ENCODE data around the gene PLXNA4. TPM values are rescaled to one million over a fixed set of nuclear protein-coding genes. Genes with fewer than 3 reads are reported as not detected.
A peak's percentile ranks its signal among the peaks of the same experiment; 100 is the strongest.

PLXNA4 gene
- polyA plus RNA-seq, 1 donor from 2014 or later: not detected

DNA sequence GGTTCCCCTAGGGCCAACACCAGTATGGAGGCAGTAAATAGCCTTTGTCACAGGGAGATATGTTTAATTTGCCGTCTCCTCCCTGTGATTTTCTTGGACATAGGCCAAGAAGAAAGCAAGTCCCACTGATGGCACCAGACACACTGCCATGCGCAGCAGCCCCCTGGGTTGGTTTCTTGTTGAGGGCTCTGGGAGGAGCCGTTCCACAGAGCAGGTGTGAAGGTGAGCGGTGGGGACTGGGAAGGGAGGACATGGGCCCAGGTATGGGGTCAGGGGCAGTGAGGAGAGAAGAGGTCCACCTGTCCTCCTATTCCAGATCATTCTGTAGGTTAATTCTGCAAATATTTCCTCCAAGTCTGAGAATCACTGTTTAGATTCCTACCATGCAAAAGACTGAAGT, 376.1 kb downstream of the PLXNA4 start:
- no peaks in the 10 kb centered on the region for H3K36me3 Mint-ChIP-seq
- no peak overlapping the region for H3K27ac Mint-ChIP-seq
- H3K9me3 Mint-ChIP-seq: peaks cover 0 to 2% (median 0%) of the 10 kb centered on the region in 3 donors
- H3K4me3 Mint-ChIP-seq: no peak overlapping the region
- H3K27me3 Mint-ChIP-seq: peaks cover 1% of the 10 kb centered on the region
- no peaks in the 10 kb centered on the region for H3K4me1 Mint-ChIP-seq

DNA sequence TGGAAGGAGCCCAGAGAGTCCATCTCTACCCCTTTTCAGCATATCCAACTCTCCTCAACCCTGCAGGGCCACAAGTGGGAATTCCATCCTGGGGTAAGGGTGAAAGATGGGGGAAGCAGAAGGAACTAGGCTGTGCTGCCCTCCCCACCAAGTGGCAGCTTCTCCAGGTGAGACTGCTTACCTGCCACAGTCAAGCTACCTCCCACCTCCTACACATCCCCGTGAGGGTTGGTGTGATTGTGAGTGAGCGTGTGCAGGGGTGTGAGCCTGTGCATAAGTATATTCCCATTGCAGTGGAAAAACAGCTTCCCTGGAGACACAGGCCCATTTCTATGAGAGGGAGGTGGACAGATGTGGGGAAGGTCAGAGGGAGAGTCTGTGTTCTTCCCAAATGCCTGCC, 376.6 kb downstream of the PLXNA4 start:
- H3K27ac Mint-ChIP-seq: no peak overlapping the region
- H3K4me1 Mint-ChIP-seq: no peaks in the 10 kb centered on the region
- H3K27me3 Mint-ChIP-seq: peaks cover 1% of the 10 kb centered on the region
- peaks cover 0 to 2% (median 0%) of the 10 kb centered on the region in 3 donors for H3K9me3 Mint-ChIP-seq
- H3K36me3 Mint-ChIP-seq: no peaks in the 10 kb centered on the region
- H3K4me3 Mint-ChIP-seq: no peak overlapping the region

DNA sequence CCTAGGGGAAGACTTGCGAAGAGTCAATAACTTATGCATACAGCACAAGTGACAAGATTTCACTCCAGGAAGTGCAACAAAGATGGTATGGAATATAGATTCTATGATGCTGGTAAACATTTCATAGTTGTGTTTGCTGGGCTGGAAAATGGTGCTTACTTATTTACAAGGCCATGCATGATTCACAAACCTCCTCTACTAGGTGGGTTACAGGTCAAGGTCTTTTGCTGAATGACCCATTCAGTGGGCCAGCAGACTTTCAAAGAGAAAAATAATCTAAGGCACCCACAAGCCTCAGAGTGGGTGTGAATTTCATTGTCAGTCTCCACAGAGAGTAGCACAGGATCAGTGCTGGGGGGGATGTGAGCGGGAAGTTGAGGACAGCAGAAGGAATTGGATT, 378.5 kb downstream of the PLXNA4 start:
- H3K4me3 Mint-ChIP-seq: no peak overlapping the region
- peaks cover 0 to 2% (median 0%) of the 10 kb centered on the region in 3 donors for H3K9me3 Mint-ChIP-seq
- no peak overlapping the region for H3K27ac Mint-ChIP-seq
- H3K36me3 Mint-ChIP-seq: no peaks in the 10 kb centered on the region
- H3K4me1 Mint-ChIP-seq: no peaks in the 10 kb centered on the region
- peaks cover 1% of the 10 kb centered on the region for H3K27me3 Mint-ChIP-seq

DNA sequence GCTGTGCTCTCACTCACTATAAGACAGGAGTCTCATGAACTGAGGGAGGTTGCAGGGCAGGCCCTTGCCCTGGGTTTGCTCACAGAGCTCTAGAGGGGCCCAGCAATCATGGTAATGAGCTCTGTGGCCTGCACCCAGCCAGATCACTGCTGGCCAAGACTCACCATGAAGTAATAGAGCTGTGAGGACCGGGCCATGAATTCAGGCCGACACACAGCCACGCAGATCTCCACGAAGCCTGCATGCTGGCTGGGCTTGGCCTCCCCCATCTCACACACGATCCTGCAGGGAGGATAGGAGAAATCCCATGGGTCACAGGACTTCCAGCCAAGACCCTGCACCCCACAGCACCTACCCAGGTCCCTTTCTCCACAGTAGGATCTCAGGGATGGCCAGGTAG, 382.4 kb downstream of the PLXNA4 start:
- H3K36me3 Mint-ChIP-seq: no peaks in the 10 kb centered on the region
- no peak overlapping the region for H3K27ac Mint-ChIP-seq
- no peak overlapping the region for H3K4me3 Mint-ChIP-seq
- H3K4me1 Mint-ChIP-seq: no peaks in the 10 kb centered on the region
- no peaks in the 10 kb centered on the region for H3K27me3 Mint-ChIP-seq
- peaks cover 0 to 2% (median 0%) of the 10 kb centered on the region in 3 donors for H3K9me3 Mint-ChIP-seq

DNA sequence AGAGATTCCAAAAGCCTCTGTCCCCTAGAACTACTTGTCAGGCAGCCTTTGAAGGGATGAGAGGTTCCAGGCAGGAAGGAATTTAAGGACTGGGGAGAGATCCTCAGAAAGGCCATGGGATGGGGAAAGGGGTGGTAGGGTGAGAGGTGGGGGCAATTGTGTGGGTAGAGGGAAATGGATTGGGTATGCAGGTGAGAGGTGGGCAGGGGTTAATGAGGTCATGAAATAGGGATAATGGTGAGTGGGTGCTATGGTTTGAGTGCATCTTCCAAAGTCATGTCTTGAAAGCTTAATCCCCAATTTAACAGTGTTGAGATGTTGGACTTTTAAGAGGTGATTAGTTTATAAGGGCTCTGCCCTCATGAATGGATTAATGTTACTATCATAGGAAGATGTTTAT, 383.5 kb downstream of the PLXNA4 start:
- H3K9me3 Mint-ChIP-seq: peaks cover 0 to 2% (median 0%) of the 10 kb centered on the region in 3 donors
- no peaks in the 10 kb centered on the region for H3K36me3 Mint-ChIP-seq
- H3K4me1 Mint-ChIP-seq: no peaks in the 10 kb centered on the region
- H3K27ac Mint-ChIP-seq: no peak overlapping the region
- no peaks in the 10 kb centered on the region for H3K27me3 Mint-ChIP-seq
- no peak overlapping the region for H3K4me3 Mint-ChIP-seq

DNA sequence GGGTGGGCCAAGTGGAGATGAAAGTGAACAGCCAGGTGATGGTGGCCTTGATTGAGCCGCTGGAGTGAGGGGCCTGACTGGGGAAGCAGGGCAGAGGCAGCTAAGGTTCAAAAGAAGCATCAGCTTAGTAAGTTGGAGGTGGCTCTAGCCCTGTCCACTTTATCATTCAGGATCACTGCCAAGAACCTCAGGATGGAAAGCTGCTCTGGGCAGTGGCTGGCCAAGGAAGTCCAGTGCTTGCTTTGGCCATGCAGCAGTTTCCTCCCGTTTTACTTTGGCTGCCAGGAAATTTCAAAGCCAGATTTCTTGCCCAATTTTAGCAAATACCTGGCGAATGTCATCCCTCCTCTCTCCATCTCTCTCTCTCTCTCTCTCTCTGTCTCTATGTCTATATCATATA, 384.9 kb downstream of the PLXNA4 start:
- Mint-ChIP-seq H3K36me3 (peaks cover 3% of the 10 kb centered on the region), H3K4me1 (no peaks in the 10 kb centered on the region), H3K9me3 (peaks cover 0 to 4% (median 0%) of the 10 kb centered on the region in 3 donors), H3K27ac (no peak overlapping the region), H3K27me3 (no peaks in the 10 kb centered on the region), H3K4me3 (no peak overlapping the region)

DNA sequence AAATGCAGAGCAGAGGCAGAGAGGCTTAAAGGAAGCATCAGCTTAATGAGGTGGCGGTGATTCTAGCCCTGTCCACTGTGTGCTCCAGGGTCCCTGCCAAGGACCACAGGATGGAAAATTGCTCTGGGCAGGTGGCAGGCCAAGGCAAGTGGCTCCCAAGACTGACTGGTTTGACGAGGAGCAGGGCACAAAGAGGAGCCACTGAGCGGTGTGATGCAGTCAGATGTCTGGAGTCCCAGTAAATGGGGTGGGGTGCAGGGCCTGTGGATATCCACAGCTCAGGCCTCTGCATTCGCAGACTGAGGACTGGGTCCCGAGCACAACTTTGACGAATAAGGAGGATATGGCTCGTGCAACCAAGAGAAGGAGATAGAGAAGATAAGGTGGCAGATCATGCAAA, 385.6 kb downstream of the PLXNA4 start:
- no peaks in the 10 kb centered on the region for H3K4me1 Mint-ChIP-seq
- no peak overlapping the region for H3K27ac Mint-ChIP-seq
- peaks cover 3% of the 10 kb centered on the region for H3K36me3 Mint-ChIP-seq
- H3K27me3 Mint-ChIP-seq: no peaks in the 10 kb centered on the region
- H3K9me3 Mint-ChIP-seq: peaks cover 0 to 4% (median 0%) of the 10 kb centered on the region in 3 donors
- no peak overlapping the region for H3K4me3 Mint-ChIP-seq

DNA sequence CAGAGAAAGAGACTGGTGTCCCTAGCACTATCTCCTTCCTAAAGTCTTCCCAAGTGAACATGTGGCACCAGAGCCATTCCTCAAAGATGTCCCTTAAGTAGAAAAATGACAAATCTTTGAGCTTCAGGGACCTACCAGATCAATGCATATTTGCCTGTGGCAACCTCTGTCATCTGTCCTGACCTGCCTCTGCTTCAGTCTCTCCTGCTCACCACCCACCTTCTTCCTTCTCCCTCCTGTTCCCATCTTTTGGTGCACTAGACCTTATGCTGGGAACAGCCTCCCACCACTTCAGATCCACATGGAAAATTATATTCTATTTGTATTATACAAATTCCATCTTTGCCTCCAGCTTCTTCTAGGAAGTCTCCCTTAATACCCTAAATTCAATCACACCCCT, 386.4 kb downstream of the PLXNA4 start:
- Mint-ChIP-seq H3K27ac (no peak overlapping the region), H3K9me3 (peaks cover 0 to 4% (median 0%) of the 10 kb centered on the region in 3 donors), H3K4me1 (no peaks in the 10 kb centered on the region), H3K4me3 (no peak overlapping the region), H3K27me3 (no peaks in the 10 kb centered on the region), H3K36me3 (peaks cover 3% of the 10 kb centered on the region)

DNA sequence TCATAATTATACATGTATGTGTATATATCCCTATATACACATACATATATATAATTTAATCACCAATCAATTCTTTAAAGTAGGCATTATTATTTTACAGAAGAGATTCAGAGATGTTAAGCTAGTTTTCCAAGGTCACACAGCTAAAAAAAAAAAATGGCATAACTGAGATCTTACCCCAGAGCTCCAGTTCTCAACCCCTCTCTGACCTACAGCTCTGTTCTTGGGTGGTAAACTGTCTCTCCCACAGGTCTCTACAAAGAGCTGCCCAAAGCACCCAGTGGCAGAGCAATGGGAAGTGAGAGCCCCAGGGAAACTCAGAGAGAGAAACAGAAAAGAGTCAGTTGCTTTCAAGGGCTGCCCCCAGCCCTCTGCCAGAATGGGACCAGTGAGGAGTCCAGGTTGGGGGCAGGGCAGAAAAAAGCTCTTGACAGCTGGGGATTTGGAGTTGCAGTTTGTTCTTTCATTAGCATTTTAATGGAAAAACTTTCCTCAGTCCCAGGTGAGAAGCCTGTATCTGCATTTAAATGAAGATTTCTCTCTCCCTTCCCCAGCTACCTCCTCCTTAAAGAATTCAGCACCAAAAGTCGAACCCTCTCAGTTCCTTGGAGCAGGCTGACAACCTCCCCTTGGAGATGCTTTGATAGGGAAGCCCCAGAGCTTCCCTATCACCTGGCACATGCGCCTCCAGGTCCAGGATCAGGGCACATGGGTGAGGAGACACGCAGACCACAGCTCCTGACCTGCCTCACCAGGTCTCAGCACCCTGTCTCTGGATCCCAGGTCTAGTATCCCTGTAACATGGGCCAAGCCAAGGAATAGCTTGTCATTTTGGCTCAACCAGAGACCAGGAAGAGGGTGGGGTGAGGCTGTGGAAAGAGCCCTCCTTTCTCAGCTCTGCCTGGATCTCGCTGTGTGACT, 388.1 kb downstream of the PLXNA4 start:
- no peaks in the 10 kb centered on the region for H3K27me3 Mint-ChIP-seq
- peaks cover 0 to 4% (median 0%) of the 10 kb centered on the region in 3 donors for H3K9me3 Mint-ChIP-seq
- peaks cover 3% of the 10 kb centered on the region for H3K36me3 Mint-ChIP-seq
- H3K4me3 Mint-ChIP-seq: peak overlapping the region in 1 of 4 donors; percentile 41
- H3K27ac Mint-ChIP-seq: no peak overlapping the region
- no peaks in the 10 kb centered on the region for H3K4me1 Mint-ChIP-seq

DNA sequence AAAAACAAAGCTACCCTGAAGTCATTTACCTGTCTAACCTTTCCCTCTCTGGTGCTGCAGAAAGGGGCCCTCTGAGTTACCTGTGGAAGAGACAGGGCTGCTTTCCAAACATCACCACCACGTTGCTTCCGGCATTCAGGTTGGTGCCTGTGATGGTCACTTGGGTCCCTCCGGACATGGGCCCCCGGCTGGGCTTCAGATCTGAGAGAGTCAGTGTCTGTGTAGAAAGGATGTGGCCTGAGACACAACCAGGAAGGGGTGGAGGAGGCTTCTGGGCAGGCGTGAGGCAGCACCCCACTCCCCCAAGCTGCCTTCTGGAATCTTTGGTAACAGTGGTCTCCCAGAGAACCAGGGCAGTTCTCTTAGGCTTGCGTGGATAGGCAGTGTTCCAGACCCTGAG, 388.9 kb downstream of the PLXNA4 start:
- no peaks in the 10 kb centered on the region for H3K27me3 Mint-ChIP-seq
- H3K4me3 Mint-ChIP-seq: no peak overlapping the region
- H3K9me3 Mint-ChIP-seq: peaks cover 0 to 4% (median 0%) of the 10 kb centered on the region in 3 donors
- H3K4me1 Mint-ChIP-seq: no peaks in the 10 kb centered on the region
- H3K36me3 Mint-ChIP-seq: peaks cover 3% of the 10 kb centered on the region
- no peak overlapping the region for H3K27ac Mint-ChIP-seq

DNA sequence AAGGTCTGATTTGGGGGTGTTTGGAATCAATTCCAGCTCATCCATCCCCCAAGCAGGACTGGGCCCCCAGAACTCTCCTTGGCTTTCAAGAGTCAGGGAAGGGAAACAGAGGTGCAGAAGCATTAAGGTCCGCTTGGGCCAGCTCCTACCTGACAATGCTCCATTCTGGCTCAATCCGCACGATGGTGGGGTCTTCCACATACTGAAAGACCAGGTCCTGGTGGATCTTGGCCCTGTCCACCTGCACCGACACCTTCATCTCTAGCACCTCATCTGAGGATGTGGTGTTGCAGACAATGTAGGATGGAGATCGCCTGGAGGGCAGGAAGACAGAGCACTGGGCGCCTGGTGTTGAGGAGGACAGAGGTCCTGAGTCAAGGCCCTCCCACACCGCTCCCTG, 391.1 kb downstream of the PLXNA4 start:
- H3K4me1 Mint-ChIP-seq: no peaks in the 10 kb centered on the region

DNA sequence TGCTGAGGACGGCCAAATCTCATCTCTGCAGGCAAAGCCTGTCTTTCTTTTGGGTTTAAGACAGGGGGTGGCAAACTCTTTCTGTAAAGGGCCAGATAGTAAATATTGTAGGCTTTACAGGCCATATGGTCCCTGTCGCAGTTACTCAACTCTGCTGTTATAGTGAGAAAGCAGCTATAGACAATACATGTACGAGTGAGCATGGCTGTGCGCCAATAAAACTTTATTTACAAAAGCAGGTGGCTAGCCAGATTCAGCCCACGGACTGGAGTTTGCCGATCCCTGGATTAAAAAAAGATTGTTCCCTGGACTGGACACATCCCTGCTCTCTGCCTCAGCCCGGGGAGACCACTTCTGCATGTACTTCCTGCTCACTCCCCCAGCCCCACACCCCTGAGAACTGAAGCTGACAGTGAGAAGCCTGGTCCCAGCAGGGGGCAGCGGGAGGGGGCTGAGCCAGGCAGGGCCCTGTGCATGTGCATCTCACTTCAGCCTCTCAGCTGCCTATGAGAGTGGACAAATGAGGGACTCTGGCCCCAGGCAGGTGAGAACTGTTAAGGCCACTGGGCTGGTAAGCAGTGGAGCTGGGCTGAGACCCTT, 392.4 kb downstream of the PLXNA4 start:
- H3K27ac Mint-ChIP-seq: no peak overlapping the region
- peaks cover 0 to 3% (median 0%) of the 10 kb centered on the region in 3 donors for H3K9me3 Mint-ChIP-seq
- peaks cover 3% of the 10 kb centered on the region for H3K36me3 Mint-ChIP-seq
- no peaks in the 10 kb centered on the region for H3K4me1 Mint-ChIP-seq
- H3K4me3 Mint-ChIP-seq: peak overlapping the region in 1 of 4 donors; percentile 22
- H3K27me3 Mint-ChIP-seq: no peaks in the 10 kb centered on the region

More for the DNA sequence above, 391.1 kb downstream of the PLXNA4 start:
- Mint-ChIP-seq H3K27ac (no peak overlapping the region), H3K9me3 (peaks cover 0 to 4% (median 0%) of the 10 kb centered on the region in 3 donors), H3K4me3 (no peak overlapping the region), H3K27me3 (no peaks in the 10 kb centered on the region), H3K36me3 (peaks cover 3% of the 10 kb centered on the region)

DNA sequence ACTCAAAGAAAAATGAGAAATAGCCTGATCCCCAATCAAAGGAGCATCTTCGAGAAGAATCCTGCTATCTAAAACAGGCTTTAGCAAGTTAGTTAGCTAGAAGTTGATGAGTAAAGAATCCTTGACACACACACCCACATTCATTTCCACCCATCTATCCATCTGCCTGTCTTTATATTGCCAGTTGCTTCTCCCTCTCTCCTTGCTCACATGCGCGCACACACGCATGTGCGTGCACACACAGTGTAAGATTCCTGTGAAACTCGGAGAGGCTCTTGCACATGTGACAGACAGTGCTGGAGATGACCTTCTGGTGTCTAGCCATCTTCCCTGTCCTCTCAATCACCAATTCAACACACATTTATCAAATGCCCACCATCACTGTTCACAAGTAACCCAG, 393.3 kb downstream of the PLXNA4 start:
- Mint-ChIP-seq H3K4me3 (no peak overlapping the region), H3K27me3 (no peaks in the 10 kb centered on the region), H3K4me1 (no peaks in the 10 kb centered on the region), H3K27ac (no peak overlapping the region), H3K9me3 (peaks cover 0 to 3% (median 0%) of the 10 kb centered on the region in 3 donors), H3K36me3 (peaks cover 3% of the 10 kb centered on the region)

DNA sequence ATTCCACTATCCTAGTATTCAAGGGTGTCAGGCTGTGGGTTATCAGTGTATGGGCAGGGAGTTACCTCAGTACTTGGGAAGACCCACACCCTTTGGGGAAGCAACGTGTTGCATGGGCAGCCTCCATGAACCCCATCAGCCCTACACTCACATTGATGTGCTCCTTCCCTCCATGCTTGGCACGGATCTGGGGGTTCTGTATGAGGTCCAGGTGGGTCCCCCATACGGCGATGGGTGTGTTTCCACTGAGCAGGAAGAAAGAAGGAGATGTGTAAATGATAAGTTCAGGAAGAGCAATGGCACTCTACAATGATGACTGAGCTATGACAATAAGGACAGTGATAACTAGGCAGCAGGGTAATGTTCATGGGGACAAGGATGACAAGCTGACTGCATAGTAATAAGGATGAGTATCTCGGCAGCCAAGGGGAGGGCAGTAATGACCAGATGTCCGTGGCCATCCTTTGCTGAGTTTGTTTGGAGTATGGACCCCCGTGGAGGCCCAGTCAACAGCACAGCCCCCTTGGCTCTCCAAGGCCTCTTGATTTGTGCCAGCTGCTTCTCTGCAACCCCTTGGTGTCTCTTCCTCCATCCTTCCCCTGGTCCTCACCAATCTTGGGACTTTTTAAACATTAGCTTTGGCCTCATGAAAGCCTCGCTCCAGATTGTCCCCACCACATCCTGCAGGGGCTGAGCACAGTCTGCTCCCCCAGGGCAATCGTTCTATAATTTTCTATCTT, 394.2 kb downstream of the PLXNA4 start:
- Mint-ChIP-seq H3K4me3 (no peak overlapping the region), H3K4me1 (no peaks in the 10 kb centered on the region), H3K9me3 (no peaks in the 10 kb centered on the region), H3K36me3 (peaks cover 3% of the 10 kb centered on the region), H3K27ac (no peak overlapping the region), H3K27me3 (no peaks in the 10 kb centered on the region)

DNA sequence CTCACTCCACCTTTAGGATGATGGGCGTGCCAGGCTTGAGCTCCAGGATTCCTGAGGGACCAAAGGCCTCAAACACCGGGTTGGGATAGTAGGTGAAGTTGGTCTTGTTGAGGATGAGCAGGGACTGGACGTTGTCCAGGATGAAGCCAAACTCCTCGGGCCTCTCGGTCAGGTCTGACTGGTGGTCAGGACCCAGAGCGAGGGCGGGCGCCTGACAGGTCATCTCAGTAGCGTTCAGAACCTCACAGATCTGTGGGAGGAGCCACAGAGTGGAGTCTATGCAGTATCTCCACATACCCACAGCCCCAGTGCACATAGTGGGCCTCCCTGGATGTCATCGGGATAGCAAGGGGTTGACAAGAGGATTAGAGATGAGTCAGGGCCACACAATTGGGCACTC, 394.9 kb downstream of the PLXNA4 start:
- Mint-ChIP-seq H3K27ac (no peak overlapping the region), H3K36me3 (no peaks in the 10 kb centered on the region), H3K9me3 (no peaks in the 10 kb centered on the region), H3K4me3 (no peak overlapping the region), H3K27me3 (no peaks in the 10 kb centered on the region), H3K4me1 (no peaks in the 10 kb centered on the region)

Measured in IgD-negative memory B cell (primary cell).